Hepatocyte (in vitro differentiated cells): ENCODE data around the gene RRM1. TPM values are rescaled to one million over a fixed set of nuclear protein-coding genes. Genes with fewer than 3 reads are reported as not detected.

Experiments used
- DNase-seq: peaks from one replicate; pipeline ENCODE4 v3.0.0-alpha.2; 2016; ENCODE audit warnings: low spot score
- H2AFZ ChIP-seq: fragments of 200-600 bp; sonication (generic); 2 replicates; pipeline ENCODE4 v1.6.0; 2016; ENCODE audit warnings: antibody characterized with exemption, mild to moderate bottlenecking
- H3K27ac ChIP-seq: fragments of 200-600 bp; sonication (generic); 2 replicates; pipeline ENCODE4 v1.5.1; 2016; ENCODE audit warnings: mild to moderate bottlenecking
- H3K27me3 ChIP-seq: fragments of 200-600 bp; sonication (generic); 2 replicates; pipeline ENCODE4 v1.6.1; 2016
- H3K36me3 ChIP-seq: fragments of 200-600 bp; sonication (generic); replicated peaks from 2 replicates; pipeline ENCODE4 v1.5.1; 2016; ENCODE audit warnings: low read depth; ENCODE audit not compliant: insufficient read depth
- H3K4me1 ChIP-seq: fragments of 200-600 bp; sonication (generic); 2 replicates; pipeline ENCODE4 v1.5.1; 2016; ENCODE audit warnings: mild to moderate bottlenecking, moderate library complexity; ENCODE audit not compliant: insufficient read depth
- H3K4me2 ChIP-seq: fragments of 200-600 bp; sonication (generic); 2 replicates; pipeline ENCODE4 v1.6.0; 2016
- H3K4me3 ChIP-seq: fragments of 200-600 bp; sonication (generic); 2 replicates; pipeline ENCODE4 v1.5.1; 2016; ENCODE audit warnings: mild to moderate bottlenecking
- H3K79me2 ChIP-seq: fragments of 200-600 bp; sonication (generic); 2 replicates; pipeline ENCODE4 v1.6.0; 2017; ENCODE audit warnings: mild to moderate bottlenecking
- H3K9me2 ChIP-seq: fragments of 200-600 bp; sonication (generic); replicated peaks from 2 replicates; pipeline ENCODE4 v1.6.0; 2017; ENCODE audit warnings: mild to moderate bottlenecking; ENCODE audit not compliant: insufficient read depth
- H3K9me3 ChIP-seq: fragments of 200-600 bp; sonication (generic); 2 replicates; pipeline ENCODE4 v1.5.1; 2016; ENCODE audit warnings: low read depth, mild to moderate bottlenecking
- H4K20me1 ChIP-seq: fragments of 200-600 bp; sonication (generic); 2 replicates; pipeline ENCODE4 v1.6.0; 2016; ENCODE audit warnings: mild to moderate bottlenecking; ENCODE audit not compliant: insufficient read depth, poor library complexity, severe bottlenecking
- CTCF ChIP-seq: fragments of 200-600 bp; sonication (generic); IDR thresholded peaks from 2 replicates; pipeline ENCODE4 v1.5.1; 2016; ENCODE audit warnings: antibody characterized with exemption, mild to moderate bottlenecking; ENCODE audit not compliant: poor library complexity
- EZH2 ChIP-seq: fragments of 200-600 bp; sonication (generic); IDR thresholded peaks from 2 replicates; pipeline ENCODE4 v1.6.1; 2016; ENCODE audit warnings: antibody characterized with exemption, mild to moderate bottlenecking, borderline replicate concordance
- EZH2phosphoT487 ChIP-seq: fragments of 200-600 bp; sonication (generic); IDR thresholded peaks from one replicate; pipeline ENCODE4 v1.6.1; 2018; ENCODE audit warnings: antibody characterized with exemption, mild to moderate bottlenecking, low read depth, moderate library complexity; ENCODE audit not compliant: unreplicated experiment, severe bottlenecking
- WGBS: methylation state at CpG from one replicate; pipeline ENCODE4 v1.1.6; 2016; ENCODE audit warnings: low lambda C conversion rate; ENCODE audit errors: missing lambda C conversion rate; 5-methylcytosine and 5-hydroxymethylcytosine counted together
- polyA plus RNA-seq: library from polyadenylated mRNA; unstranded; fragments of >200 nt; fragmentation: Nextera tagmentation; extraction: Ambion mirVana; gene quantifications from 2 replicates; pipeline ENCODE4 v1.2.1, GENCODE V29; 2016
- total RNA-seq: library from RNA; depleted of rRNA; stranded (reverse); fragments of >200 nt; gene quantifications from 2 replicates; pipeline ENCODE4 v1.2.3, GENCODE V29; 2014

RRM1 gene
- total and polyA plus RNA-seq, 2 experiments from 2014 or later = 25.9 to 34.5 TPM

GRCh38 chr11:4102711-4103110 is 8.1 kb downstream of the RRM1 start:
- DNase-seq = no peak
- no peaks in the 10 kb centered on the region for H3K9me2 ChIP-seq
- no peak overlapping the region for H3K4me3 ChIP-seq
- no peaks in the 10 kb centered on the region for H4K20me1 ChIP-seq
- H3K79me2 ChIP-seq = peaks cover 37% of the 10 kb centered on the region
- no peak overlapping the region for H2AFZ ChIP-seq
- H3K27ac ChIP-seq = no peak overlapping the region
- H3K4me2 ChIP-seq = no peak overlapping the region
- no peak for TF ChIP-seq EZH2
- TF ChIP-seq EZH2phosphoT487 = no peak
- no peak for TF ChIP-seq CTCF
- no peaks in the 10 kb centered on the region for H3K9me3 ChIP-seq
- H3K4me1 ChIP-seq = no peaks in the 10 kb centered on the region
- WGBS = 95% methylated on average over 4 of the region's 4 CpGs
- H3K36me3 ChIP-seq = no peaks in the 10 kb centered on the region
- no peaks in the 10 kb centered on the region for H3K27me3 ChIP-seq

- H3K79me2 ChIP-seq = peaks cover 35% of the 10 kb centered on the region
- no peak overlapping the region for H3K4me3 ChIP-seq
- H3K9me3 ChIP-seq = no peaks in the 10 kb centered on the region
- H3K27me3 ChIP-seq = no peaks in the 10 kb centered on the region
- no peaks in the 10 kb centered on the region for H4K20me1 ChIP-seq
- no peak for DNase-seq
- no peak overlapping the region for H2AFZ ChIP-seq
- H3K27ac ChIP-seq = no peak overlapping the region
- no peaks in the 10 kb centered on the region for H3K36me3 ChIP-seq
- no peaks in the 10 kb centered on the region for H3K4me1 ChIP-seq
- WGBS = 100% methylated on average over 2 of the region's 2 CpGs
- TF ChIP-seq EZH2 (no peak), CTCF (no peak), EZH2phosphoT487 (no peak)
- H3K4me2 ChIP-seq = no peak overlapping the region
- H3K9me2 ChIP-seq = no peaks in the 10 kb centered on the region
These were observed 8.7 kb downstream of the RRM1 start for GRCh38 chr11:4103269-4103668.

GRCh38 chr11:4105916-4106315 is 11.3 kb downstream of the RRM1 start:
- Histone ChIP-seq H3K36me3 (no peaks in the 10 kb centered on the region), H3K79me2 (peaks cover 13% of the 10 kb centered on the region), H2AFZ (no peak overlapping the region), H3K4me2 (no peak overlapping the region), H3K4me3 (no peak overlapping the region), H3K27ac (no peak overlapping the region), H3K9me3 (no peaks in the 10 kb centered on the region), H3K9me2 (no peaks in the 10 kb centered on the region), H3K4me1 (no peaks in the 10 kb centered on the region), H3K27me3 (no peaks in the 10 kb centered on the region), H4K20me1 (no peaks in the 10 kb centered on the region)
- WGBS = 94% methylated on average over 1 of the region's 1 CpG
- no peak for DNase-seq
- no peak for TF ChIP-seq EZH2
- TF ChIP-seq EZH2phosphoT487 = no peak
- no peak for TF ChIP-seq CTCF

- Histone ChIP-seq H3K4me1 (no peaks in the 10 kb centered on the region), H3K9me3 (no peaks in the 10 kb centered on the region), H3K79me2 (no peaks in the 10 kb centered on the region), H3K27ac (no peak overlapping the region), H4K20me1 (no peaks in the 10 kb centered on the region), H2AFZ (no peak overlapping the region), H3K4me3 (no peak overlapping the region), H3K9me2 (no peaks in the 10 kb centered on the region), H3K27me3 (no peaks in the 10 kb centered on the region), H3K36me3 (peaks cover 4% of the 10 kb centered on the region), H3K4me2 (no peak overlapping the region)
- TF ChIP-seq EZH2 (no peak), CTCF (no peak), EZH2phosphoT487 (no peak)
- WGBS = 80% methylated on average over 5 of the region's 5 CpGs
- DNase-seq = no peak
These were observed 17.2 kb downstream of the RRM1 start for GRCh38 chr11:4111834-4112233.
